ENCODE results near the gene PADI4.

GRCh38 chr1:17412093-17412870 lies 104.3 kb downstream of the PADI4 start:
- no peak for TF ChIP-seq CTCF (IDR thresholded peaks at IDR 0.05; ENCODE audit: low read depth, low read length)
- no peak for TF ChIP-seq EZH2phosphoT487 (IDR thresholded peaks at IDR 0.05; ENCODE audit: low read depth)
